H1 (cell line): ENCODE data around the gene FSD1. TPM values are rescaled to one million over a fixed set of nuclear protein-coding genes. Genes with fewer than 3 reads are reported as not detected.
"Not testable (repeated sequence)": the region's sequence is repeated elsewhere in the genome, so short reads cannot be mapped to it uniquely, and the experiment has no call there.

Experiments
- CTCF ChIA-PET: fragments of 300-600 bp; sonication (Branson Sonifier 250); formaldehyde crosslinking; loops from one replicate; lab custom pipeline; 2021; ENCODE audit not compliant: partially characterized antibody; lab: Charles Lee
- POLR2A ChIA-PET: fragments of 300-600 bp; sonication (Branson Sonifier 250); formaldehyde crosslinking; loops from one replicate; lab custom pipeline; 2021; ENCODE audit warnings: inconsistent platforms; ENCODE audit not compliant: partially characterized antibody; lab: Charles Lee
- DNase-seq, 2 experiments: peaks; one replicate each; pipeline versions ENCODE4 v3.0.0 to v3.0.0-alpha.2; 2010 to 2022; ENCODE audit warnings: low spot score in 2 of 2, low read depth in 1 of 2, mixed read lengths in 1 of 2
- FAIRE-seq: peaks from 2 replicates; lab custom pipeline; 2011; peaks lifted over from hg19 to GRCh38; lab: Jason Lieb, UNC
- H2AFZ ChIP-seq: 2 replicates; pipeline ENCODE4 v1.8.1; 2012; ENCODE audit warnings: low read length, inconsistent platforms
- H2AK5ac ChIP-seq: 2 replicates; pipeline ENCODE4 v1.6.1; 2013; ENCODE audit warnings: low read depth, low read length
- H2BK120ac ChIP-seq: replicated peaks from 2 replicates; pipeline ENCODE3; 2013; ENCODE audit warnings: low read depth, low read length, inconsistent platforms
- H2BK12ac ChIP-seq: 2 replicates; pipeline ENCODE4 v1.6.1; 2013; ENCODE audit warnings: low read depth, low read length
- H2BK15ac ChIP-seq: 2 replicates; pipeline ENCODE4 v1.6.1; 2013; ENCODE audit warnings: low read length
- H2BK20ac ChIP-seq: 2 replicates; pipeline ENCODE4 v1.6.1; 2013; ENCODE audit warnings: low read length
- H2BK5ac ChIP-seq: 2 replicates; pipeline ENCODE4 v1.6.1; 2013; ENCODE audit warnings: low read depth, low read length
- H3K14ac ChIP-seq: 2 replicates; pipeline ENCODE4 v1.6.1; 2013; ENCODE audit warnings: inconsistent platforms; ENCODE audit not compliant: insufficient read length
- H3K18ac ChIP-seq: 2 replicates; pipeline ENCODE4 v1.6.1; 2013; ENCODE audit warnings: low read length; ENCODE audit errors: extremely low read depth
- H3K23ac ChIP-seq: 2 replicates; pipeline ENCODE4 v1.6.1; 2013; ENCODE audit warnings: inconsistent platforms; ENCODE audit not compliant: insufficient read length
- H3K23me2 ChIP-seq: 2 replicates; pipeline ENCODE4 v1.6.1; 2013; ENCODE audit warnings: low read depth, low read length
- H3K27ac ChIP-seq: 2 replicates; pipeline ENCODE4 v1.6.1; 2011; ENCODE audit warnings: low read depth, low read length, inconsistent platforms
- H3K27me3 ChIP-seq, 4 experiments: replicated peaks in 1 of 4; 1 replicate in 1 of 4; 2 replicates in 3 of 4; pipeline versions ENCODE4 v1.6.1 to v1.8.1; 2011 to 2013; ENCODE audit warnings: low read length in 3 of 4, mild to moderate bottlenecking in 3 of 4, inconsistent platforms in 2 of 4, mixed read lengths in 2 of 4, moderate library complexity in 1 of 4; ENCODE audit not compliant: control insufficient read depth in 3 of 4, insufficient read depth in 3 of 4; ENCODE audit errors: extremely low read depth in 1 of 4
- H3K36me3 ChIP-seq, 4 experiments: 2 replicates each; pipeline versions ENCODE4 v1.6.1 to v1.8.1; 2011 to 2013; ENCODE audit warnings: mild to moderate bottlenecking in 4 of 4, low read length in 3 of 4, moderate library complexity in 2 of 4, control low read depth in 1 of 4, inconsistent platforms in 1 of 4; ENCODE audit not compliant: insufficient read depth in 4 of 4, control insufficient read depth in 2 of 4
- H3K4ac ChIP-seq: replicated peaks from 2 replicates; pipeline ENCODE3; 2013; ENCODE audit warnings: low read length, low read depth, mixed read lengths, inconsistent platforms; ENCODE audit not compliant: insufficient read length
- H3K4me1 ChIP-seq, 4 experiments: replicated peaks in 1 of 4; 1 replicate in 1 of 4; 2 replicates in 3 of 4; pipeline versions ENCODE4 v1.6.1 to v1.8.1; 2011 to 2013; ENCODE audit warnings: low read length in 3 of 4, inconsistent platforms in 2 of 4, mixed read lengths in 1 of 4; ENCODE audit not compliant: insufficient read depth in 4 of 4, control insufficient read depth in 3 of 4
- H3K4me2 ChIP-seq, 2 experiments: 2 replicates each; pipeline versions ENCODE4 v1.6.1 to v1.8.1; 2011 to 2013; ENCODE audit warnings: low read depth in 2 of 2, low read length in 2 of 2, control low read depth in 1 of 2, inconsistent platforms in 1 of 2, mild to moderate bottlenecking in 1 of 2; ENCODE audit not compliant: insufficient read depth in 1 of 2
- H3K4me3 ChIP-seq, 4 experiments: fragments of 200-600, 300-600 bp in 1 of 4; sonication (generic), shearing (Covaris generic), sonication (Bioruptor Twin) in 1 of 4; 2 replicates each; pipeline versions ENCODE4 v1.5.1 to v1.8.1; 2011 to 2016; ENCODE audit warnings: low read length in 4 of 4, low read depth in 3 of 4, control low read depth in 2 of 4, inconsistent platforms in 2 of 4, mild to moderate bottlenecking in 2 of 4, mixed read lengths in 1 of 4, moderate library complexity in 1 of 4; ENCODE audit not compliant: insufficient read depth in 2 of 4; ENCODE audit errors: extremely low read depth in 1 of 4
- H3K56ac ChIP-seq: replicated peaks from 2 replicates; pipeline ENCODE3; 2013; ENCODE audit warnings: low read depth, mild to moderate bottlenecking, mixed read lengths, low read length, inconsistent platforms; ENCODE audit not compliant: insufficient read length
- H3K79me1 ChIP-seq: 2 replicates; pipeline ENCODE4 v1.6.1; 2013; ENCODE audit warnings: low read depth, low read length, control low read depth
- H3K79me2 ChIP-seq, 2 experiments: 2 replicates each; pipeline versions ENCODE4 v1.6.1 to v1.8.1; 2012 to 2013; ENCODE audit warnings: low read length in 2 of 2, mild to moderate bottlenecking in 2 of 2, inconsistent platforms in 1 of 2; ENCODE audit not compliant: insufficient read depth in 2 of 2, control insufficient read depth in 1 of 2
- H3K9ac ChIP-seq, 4 experiments: replicated peaks in 1 of 4; 1 replicate in 1 of 4; 2 replicates in 3 of 4; pipeline versions ENCODE4 v1.6.1 to v1.8.1; 2011 to 2013; ENCODE audit warnings: low read depth in 3 of 4, low read length in 3 of 4, control low read depth in 2 of 4, mild to moderate bottlenecking in 2 of 4, moderate library complexity in 2 of 4, inconsistent platforms in 1 of 4; ENCODE audit errors: extremely low read depth in 1 of 4
- H3K9me3 ChIP-seq, 2 experiments: 2 replicates each; pipeline versions ENCODE4 v1.6.1 to v1.8.1; 2012 to 2013; ENCODE audit warnings: mild to moderate bottlenecking in 2 of 2, moderate library complexity in 2 of 2, control low read depth in 1 of 2, inconsistent platforms in 1 of 2, low read depth in 1 of 2, low read length in 1 of 2, mixed read lengths in 1 of 2; ENCODE audit not compliant: insufficient read depth in 2 of 2
- H4K20me1 ChIP-seq, 2 experiments: replicated peaks in 1 of 2; 2 replicates each; pipeline versions ENCODE3 to v1.8.1; 2011 to 2013; ENCODE audit warnings: inconsistent platforms in 2 of 2, low read length in 2 of 2, mild to moderate bottlenecking in 1 of 2; ENCODE audit not compliant: insufficient read depth in 2 of 2, control insufficient read depth in 1 of 2
- H4K5ac ChIP-seq: 2 replicates; pipeline ENCODE4 v1.6.1; 2013; ENCODE audit warnings: low read length, low read depth, mixed read lengths, inconsistent platforms; ENCODE audit not compliant: insufficient read length
- H4K8ac ChIP-seq: 2 replicates; pipeline ENCODE4 v1.8.0; 2013; ENCODE audit warnings: mild to moderate bottlenecking, moderate library complexity, low read length, inconsistent platforms; ENCODE audit not compliant: insufficient read depth; ENCODE audit errors: extremely low read depth
- H4K91ac ChIP-seq: replicated peaks from 2 replicates; pipeline ENCODE3; 2013; ENCODE audit warnings: low read length, mixed read lengths, inconsistent platforms; ENCODE audit not compliant: insufficient read length
- KDM1A ChIP-seq: fragments of 200-600, 300-600 bp; sonication (generic); IDR thresholded peaks from 2 replicates; pipeline ENCODE4 v1.7.1; 2016; ENCODE audit warnings: mild to moderate bottlenecking, low read length, borderline replicate concordance
- SP1 ChIP-seq: IDR thresholded peaks from 2 replicates; pipeline ENCODE4 v1.6.1; 2011; ENCODE audit warnings: low read depth, low read length
- TAF1 ChIP-seq: IDR thresholded peaks from 2 replicates; pipeline ENCODE4 v1.6.1; 2011; ENCODE audit warnings: mild to moderate bottlenecking, low read depth, low read length
- WGBS, 2 experiments: shearing (Covaris generic) in 1 of 2; methylation state at CpG; one replicate each; pipeline versions ENCODE4 v1.1.6 to v1.1.7; 2013 to 2015; ENCODE audit warnings: low lambda C conversion rate in 2 of 2, mixed read lengths in 2 of 2, inconsistent platforms in 1 of 2, low coverage in 1 of 2, missing lambda C conversion rate in 1 of 2; ENCODE audit not compliant: insufficient replicate concordance in 2 of 2, insufficient coverage in 1 of 2, insufficient read length in 1 of 2; ENCODE audit errors: extremely low coverage in 1 of 2, missing lambda C conversion rate in 1 of 2; 5-methylcytosine and 5-hydroxymethylcytosine counted together
- polyA plus RNA-seq, 7 experiments: library from polyadenylated mRNA; depleted of rRNA in 3 of 7; stranded (reverse) in 5 of 7; unstranded in 2 of 7; fragments of >200 nt in 5 of 7; fragments of 200-250 nt in 2 of 7; gene quantifications; 1 replicate in 5 of 7; 2 replicates in 1 of 7; 4 replicates in 1 of 7; pipeline versions ENCODE4 v1.2.1 to v1.2.3, GENCODE V29; 2011 to 2013; ENCODE audit warnings: missing spikeins in 2 of 7, mixed read lengths in 2 of 7
- total RNA-seq: library from RNA; stranded (reverse); fragmentation: NEBNext Ultra II Directional; extraction: Animal tissue kit (Norgen Biotek cat#: 25700); gene quantifications from 2 replicates; pipeline ENCODE4 v1.2.1, GENCODE V29; 2021

Gene FSD1
- total and polyA plus RNA-seq, 2 of the 8 experiments (the other 6 are each of a cell fraction or from before 2014, with no cell fraction given): 58.8 to 181 TPM

DNA sequence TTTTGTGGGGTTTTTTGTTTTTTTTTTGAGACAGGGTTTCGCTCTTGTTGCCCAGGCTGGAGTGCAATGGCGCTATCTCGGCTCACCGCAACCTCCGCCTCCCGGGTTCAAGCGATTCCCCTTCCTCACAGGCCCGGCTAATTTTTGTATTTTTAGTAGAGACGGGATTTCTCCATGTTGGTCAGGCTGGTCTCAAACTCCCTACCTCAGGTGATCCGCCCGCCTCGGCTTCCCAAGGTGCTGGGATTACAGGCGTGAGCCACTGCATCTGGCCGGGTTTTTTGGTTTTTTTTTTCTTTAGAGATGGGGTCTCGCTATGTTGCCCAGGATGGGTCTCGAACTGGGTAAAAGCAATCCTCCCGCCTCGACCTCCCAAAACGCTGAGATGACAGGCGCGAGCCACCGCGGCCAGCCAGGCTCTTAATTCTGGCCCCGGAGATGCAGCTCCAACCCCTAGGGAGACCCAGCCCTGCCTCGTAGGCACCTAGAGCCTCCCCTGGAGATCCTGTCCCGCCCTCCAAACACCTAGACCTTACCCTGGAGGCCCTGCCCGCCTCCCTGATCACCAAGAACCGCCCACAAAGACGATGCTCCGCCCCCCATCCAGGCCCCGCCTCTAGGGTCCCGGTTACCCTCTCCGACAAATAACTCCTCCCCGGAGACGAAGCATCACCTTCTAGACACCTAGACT, 24.7 kb downstream of the FSD1 start:
- DNase-seq: peak in 1 of 2 experiments; percentile 92
- not testable (repeated sequence) for H4K91ac ChIP-seq, H2BK5ac ChIP-seq, H3K14ac ChIP-seq, H2BK120ac ChIP-seq, H2AFZ ChIP-seq, H2BK12ac ChIP-seq, H2BK15ac ChIP-seq, H3K9me3 ChIP-seq, H3K4ac ChIP-seq, H3K36me3 ChIP-seq, H3K18ac ChIP-seq, H3K79me2 ChIP-seq, H3K27me3 ChIP-seq, H3K4me1 ChIP-seq, H3K79me1 ChIP-seq, H2BK20ac ChIP-seq, H3K23ac ChIP-seq, H4K5ac ChIP-seq, H2AK5ac ChIP-seq, FAIRE-seq, H3K56ac ChIP-seq
- POLR2A ChIA-PET: interaction anchor here (0.5 to 4.8 kb wide), 7 partner anchors 10 to 80 kb away, joined by 3 to 46 read pairs (median 6); partner anchors contain the start of genes MPND and STAP2
- Histone ChIP-seq H4K8ac (peak overlapping the region; percentile 57; the same call in 1 of the 2 replicates), H3K9ac (peak overlapping the region in 1 of 4 experiments; percentile 20; a peak in 3 of 7 replicates), H3K4me2 (peak overlapping the region; percentile 88 to 89), H3K27ac (peak overlapping the region; percentile 60; the same call in 1 of the 2 replicates), H3K4me3 (peak overlapping the region; percentile 70 to 80 (median 74)), H3K23me2 (peaks cover 12% of the 10 kb centered on the region; the same call in 1 of the 2 replicates), H4K20me1 (peaks cover 2 to 15% of the 10 kb centered on the region in 2 experiments)
- CTCF ChIA-PET: interaction anchor here (0.7 to 1.3 kb wide), 3 partner anchors 18 to 63 kb away, joined by 3 read pairs; no protein-coding TSS in a partner anchor
- WGBS, 2 experiments: 54% methylated on average over 32 of the region's 35 CpGs; no CpG with 5 or more reads in 1 of the 2 experiments
- TF ChIP-seq KDM1A: peak; percentile 39; the same call in 1 of the 2 replicates
- peak; percentile 9; the same call in 1 of the 2 replicates for TF ChIP-seq TAF1
- TF ChIP-seq SP1: peak; percentile 32; the same call in 1 of the 2 replicates
